Activated CD8-positive, alpha-beta T cell treated with anti-CD3 and anti-CD28 coated beads for 36 hours (primary cell): Measurements from ENCODE around the gene STAB2. TPM values are rescaled to one million over a fixed set of nuclear protein-coding genes. Genes with fewer than 3 reads are reported as not detected.

ENCODE experiments used
- ATAC-seq: fragments of 200-7000 bp; cut with Tn5 transposase; one replicate; pipeline ENCODE4 v1.10.0; 2021; ENCODE audit warnings: mild to moderate bottlenecking, moderate library complexity
- CTCF ChIA-PET: fragments of 350-600 bp; sonication (Branson Sonifier 250); formaldehyde crosslinking; loops from one replicate; lab custom pipeline; 2021; ENCODE audit warnings: antibody characterized with exemption; lab: Charles Lee
- POLR2A ChIA-PET: fragments of 350-600 bp; sonication (Branson Sonifier 250); formaldehyde crosslinking; loops from one replicate; lab custom pipeline; 2021; ENCODE audit warnings: antibody characterized with exemption; lab: Charles Lee
- DNase-seq: peaks from one replicate; pipeline ENCODE4 v3.0.0-alpha.2; 2020
- H3K27ac Mint-ChIP-seq: one replicate; pipeline ENCODE4 v1.8.0; 2021; ENCODE audit warnings: mild to moderate bottlenecking, mixed read lengths
- H3K27me3 Mint-ChIP-seq: one replicate; pipeline ENCODE4 v1.8.0; 2021; ENCODE audit warnings: mixed read lengths
- H3K36me3 Mint-ChIP-seq: one replicate; pipeline ENCODE4 v1.8.0; 2021; ENCODE audit warnings: low read depth, mixed read lengths
- H3K4me1 Mint-ChIP-seq: one replicate; pipeline ENCODE4 v1.8.0; 2021; ENCODE audit warnings: low read depth, mixed read lengths
- H3K4me3 Mint-ChIP-seq: one replicate; pipeline ENCODE4 v1.8.0; 2021; ENCODE audit warnings: mild to moderate bottlenecking, moderate library complexity, mixed read lengths
- H3K9me3 Mint-ChIP-seq: one replicate; pipeline ENCODE4 v1.8.0; 2021; ENCODE audit warnings: mixed read lengths
- CTCF ChIP-seq: fragments of 200-600 bp; IDR thresholded peaks from one replicate; pipeline ENCODE4 v1.8.0; 2022; ENCODE audit warnings: antibody characterized with exemption, mild to moderate bottlenecking
- intact Hi-C: fragments of 100-400 bp; cut with micrococcal nuclease; formaldehyde crosslinking; loops from one replicate; pipeline ENCODE4 v1.10.0; 2022
- total RNA-seq, 2 experiments: library from RNA; stranded (reverse); gene quantifications; one replicate each; pipeline ENCODE4 v1.2.3, GENCODE V29; 2021

Gene STAB2
- total RNA-seq, 2 experiments from 2014 or later = not detected

- no peaks in the 10 kb centered on the region for H3K36me3 Mint-ChIP-seq
- TF ChIP-seq CTCF = no peak
- intact Hi-C loops = no loop called here
- no peak for DNase-seq
- ATAC-seq = no peak
- peaks cover 27% of the 10 kb centered on the region for H3K27me3 Mint-ChIP-seq
- ChIA-PET POLR2A (no interaction called here), CTCF (no interaction called here)
- peaks cover 3% of the 10 kb centered on the region for H3K4me1 Mint-ChIP-seq
- H3K9me3 Mint-ChIP-seq = no peaks in the 10 kb centered on the region
- no peak overlapping the region for H3K27ac Mint-ChIP-seq
- H3K4me3 Mint-ChIP-seq = no peak overlapping the region
Measured at GRCh38 chr12:103578926-103579325, 8.1 kb upstream of the STAB2 start.

DNA sequence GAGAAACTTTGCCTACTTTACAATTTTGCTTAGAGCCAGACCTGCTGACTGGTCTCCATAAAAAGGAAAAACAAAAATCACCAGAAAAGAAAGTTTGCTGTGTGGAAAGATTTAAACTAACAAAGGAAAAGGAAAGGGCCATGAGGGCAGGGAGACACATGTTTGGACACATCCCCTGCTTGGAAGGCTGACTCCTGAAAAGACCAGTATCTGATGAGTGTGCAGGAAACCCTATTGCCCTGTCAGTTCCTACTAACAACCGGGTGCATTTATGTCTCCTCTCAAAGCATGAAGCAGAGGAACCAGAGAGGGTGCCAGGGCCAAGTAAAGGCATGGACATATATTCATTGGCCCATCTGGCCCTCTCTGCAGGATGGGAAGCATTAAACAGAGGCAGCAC is 7.0 kb upstream of the STAB2 start:
- ATAC-seq = no peak
- CTCF ChIA-PET = no interaction called here
- peaks cover 3% of the 10 kb centered on the region for H3K4me1 Mint-ChIP-seq

GRCh38 chr12:103583008-103583407 is 4.1 kb upstream of the STAB2 start:
- intact Hi-C loops = no loop called here
- Mint-ChIP-seq H3K9me3 (no peaks in the 10 kb centered on the region), H3K27ac (no peak overlapping the region), H3K4me1 (no peaks in the 10 kb centered on the region), H3K27me3 (peaks cover 17% of the 10 kb centered on the region), H3K4me3 (no peak overlapping the region), H3K36me3 (no peaks in the 10 kb centered on the region)
- CTCF ChIA-PET = interaction anchor here (0.6 to 1.6 kb wide), 4 partner anchors 8 to 308 kb away, joined by 3 to 4 read pairs (median 3); no protein-coding TSS in a partner anchor
- DNase-seq = no peak
- TF ChIP-seq CTCF = no peak
- POLR2A ChIA-PET = no interaction called here
- ATAC-seq = no peak

More for the DNA sequence above, 7.0 kb upstream of the STAB2 start:
- Mint-ChIP-seq H3K9me3 (no peaks in the 10 kb centered on the region), H3K27ac (no peak overlapping the region), H3K36me3 (no peaks in the 10 kb centered on the region), H3K27me3 (peaks cover 21% of the 10 kb centered on the region), H3K4me3 (no peak overlapping the region)
- DNase-seq = no peak
- TF ChIP-seq CTCF = no peak
- intact Hi-C loops = no loop called here
- POLR2A ChIA-PET = no interaction called here

GRCh38 chr12:103586132-103586531 is 941 bp upstream of the STAB2 start:
- POLR2A ChIA-PET = no interaction called here

DNA sequence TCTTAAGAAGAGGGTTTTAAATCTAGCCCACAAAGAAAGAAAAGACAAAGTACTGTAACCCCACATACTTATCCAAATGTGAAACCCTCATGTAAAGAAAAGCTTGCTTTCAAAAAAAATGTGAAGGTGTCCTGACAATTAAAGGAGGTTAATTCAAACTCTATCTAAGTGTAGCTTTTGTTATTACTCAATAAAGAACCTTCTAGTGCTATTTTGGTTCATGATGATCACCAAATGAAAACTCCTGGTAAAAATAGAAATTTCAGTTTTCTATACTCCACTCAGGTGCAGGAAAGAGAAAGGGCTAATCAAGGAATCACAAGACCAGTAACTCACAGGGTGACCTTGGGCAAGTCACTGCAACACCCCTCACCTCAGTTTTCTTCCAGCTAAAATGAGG is 1.6 kb downstream of the STAB2 start:
- Mint-ChIP-seq H3K27ac (no peak overlapping the region), H3K9me3 (peaks cover 4% of the 10 kb centered on the region), H3K4me1 (no peaks in the 10 kb centered on the region), H3K27me3 (peaks cover 15% of the 10 kb centered on the region), H3K36me3 (no peaks in the 10 kb centered on the region), H3K4me3 (no peak overlapping the region)
- CTCF ChIA-PET = no interaction called here
- intact Hi-C loops = no loop called here
- TF ChIP-seq CTCF = no peak
- POLR2A ChIA-PET = no interaction called here
- ATAC-seq = no peak
- DNase-seq = no peak

More at GRCh38 chr12:103586132-103586531, 941 bp upstream of the STAB2 start:
- Mint-ChIP-seq H3K4me1 (no peaks in the 10 kb centered on the region), H3K4me3 (no peak overlapping the region), H3K27ac (no peak overlapping the region), H3K27me3 (peaks cover 12% of the 10 kb centered on the region), H3K9me3 (no peaks in the 10 kb centered on the region), H3K36me3 (no peaks in the 10 kb centered on the region)
- CTCF ChIA-PET = no interaction called here
- DNase-seq (no peak), ATAC-seq (no peak)
- TF ChIP-seq CTCF = no peak
- intact Hi-C loops = no loop called here
